Measurements from ENCODE around the gene KCNH1.

The KCNH1 gene

GRCh38 chr1:210857705-210858104, 276.2 kb downstream of the KCNH1 start:
- no peak for DNase-seq (ENCODE audit: low read depth in 2 of 2)

- no peak for DNase-seq (ENCODE audit: low read depth in 2 of 2)
Observed at GRCh38 chr1:210857146-210857663, 276.7 kb downstream of the KCNH1 start.

GRCh38 chr1:210855440-210855839, 278.5 kb downstream of the KCNH1 start:
- DNase-seq (ENCODE audit: low read depth in 2 of 2) = no peak

GRCh38 chr1:210853276-210853675, 280.7 kb downstream of the KCNH1 start:
- no peak for DNase-seq (ENCODE audit: low read depth in 2 of 2)

- DNase-seq (ENCODE audit: low read depth in 2 of 2) = no peak
Observed at GRCh38 chr1:210850556-210850955, 283.4 kb downstream of the KCNH1 start.

GRCh38 chr1:210848474-210848873, 285.5 kb downstream of the KCNH1 start:
- no peak for DNase-seq (ENCODE audit: low read depth in 2 of 2)

- DNase-seq (ENCODE audit: low read depth in 2 of 2) = no peak
Observed at GRCh38 chr1:210841926-210842625, 291.9 kb downstream of the KCNH1 start.

- no peak for DNase-seq (ENCODE audit: low read depth in 2 of 2)
Observed at GRCh38 chr1:210830034-210831028, 303.6 kb downstream of the KCNH1 start.

GRCh38 chr1:210828996-210829596, 304.9 kb downstream of the KCNH1 start:
- DNase-seq (ENCODE audit: low read depth in 2 of 2) = no peak

GRCh38 chr1:210827481-210827880, 306.5 kb downstream of the KCNH1 start:
- no peak for DNase-seq (ENCODE audit: low read depth in 2 of 2)

GRCh38 chr1:210826686-210827085, 307.3 kb downstream of the KCNH1 start:
- DNase-seq (ENCODE audit: low read depth in 2 of 2) = no peak

GRCh38 chr1:210822932-210823331, 311.0 kb downstream of the KCNH1 start:
- DNase-seq (ENCODE audit: low read depth in 2 of 2) = no peak

GRCh38 chr1:210822241-210822640, 311.7 kb downstream of the KCNH1 start:
- no peak for DNase-seq (ENCODE audit: low read depth in 2 of 2)

GRCh38 chr1:210821615-210822014, 312.3 kb downstream of the KCNH1 start:
- no peak for DNase-seq (ENCODE audit: low read depth in 2 of 2)

- no peak for DNase-seq (ENCODE audit: low read depth in 2 of 2)
Observed at GRCh38 chr1:210819266-210819665, 314.7 kb downstream of the KCNH1 start.

GRCh38 chr1:210817385-210818275, 316.3 kb downstream of the KCNH1 start:
- no peak for DNase-seq (ENCODE audit: low read depth in 2 of 2)

GRCh38 chr1:210815641-210816550, 318.1 kb downstream of the KCNH1 start:
- DNase-seq (ENCODE audit: low read depth in 2 of 2) = no peak

GRCh38 chr1:210814382-210815123, 319.4 kb downstream of the KCNH1 start:
- DNase-seq (ENCODE audit: low read depth in 2 of 2) = no peak

- no peak for DNase-seq (ENCODE audit: low read depth in 2 of 2)
Observed at GRCh38 chr1:210801501-210801900, 332.4 kb downstream of the KCNH1 start.
